GM18502 (cell line): ENCODE measurements around the gene GPR37L1.
"Not testable (repeated sequence)": the region's sequence is repeated elsewhere in the genome, so short reads cannot be mapped to it uniquely, and the experiment has no call there.

Experiments used
- ATAC-seq: cut with Tn5 transposase; IDR thresholded peaks from one replicate; pipeline ENCODE4 v1.9.1; 2021; ENCODE audit warnings: mild to moderate bottlenecking; ENCODE audit not compliant: unreplicated experiment, poor library complexity

GPR37L1 gene

GRCh38 chr1:202165267-202165941 is 42.7 kb downstream of the GPR37L1 start:
- ATAC-seq, result no peak

GRCh38 chr1:202165942-202166843 is 43.5 kb downstream of the GPR37L1 start:
- ATAC-seq, result no peak

GRCh38 chr1:202167054-202167453 is 44.3 kb downstream of the GPR37L1 start:
- ATAC-seq, result not testable (repeated sequence)

GRCh38 chr1:202167708-202168415 is 45.1 kb downstream of the GPR37L1 start:
- no peak for ATAC-seq

- no peak for ATAC-seq
These were observed 46.1 kb downstream of the GPR37L1 start for GRCh38 chr1:202168861-202169260.

- no peak for ATAC-seq
These were observed 48.0 kb downstream of the GPR37L1 start for GRCh38 chr1:202170726-202171125.

- no peak for ATAC-seq
These were observed 48.7 kb downstream of the GPR37L1 start for GRCh38 chr1:202171292-202172014.

GRCh38 chr1:202172015-202172355 is 49.3 kb downstream of the GPR37L1 start:
- no peak for ATAC-seq

GRCh38 chr1:202173993-202174392 is 51.3 kb downstream of the GPR37L1 start:
- ATAC-seq, result no peak

GRCh38 chr1:202176949-202177927 is 54.5 kb downstream of the GPR37L1 start:
- ATAC-seq, result no peak

GRCh38 chr1:202179828-202180750 is 57.4 kb downstream of the GPR37L1 start:
- no peak for ATAC-seq

GRCh38 chr1:202180751-202181139 is 58.0 kb downstream of the GPR37L1 start:
- not testable (repeated sequence) for ATAC-seq

GRCh38 chr1:202181586-202181985 is 58.9 kb downstream of the GPR37L1 start:
- ATAC-seq, result no peak

GRCh38 chr1:202182040-202182877 is 59.5 kb downstream of the GPR37L1 start:
- ATAC-seq, result no peak
